ENCODE data around the gene GPRIN2.
"Not testable (repeated sequence)": the region's sequence is repeated elsewhere in the genome, so short reads cannot be mapped to it uniquely, and the experiment has no call there.

The GPRIN2 gene

GRCh38 chr10:46532256-46532655, 24.2 kb downstream of the GPRIN2 start:
- not testable (repeated sequence) for DNase-seq

- DNase-seq = no peak
These were observed 25.9 kb downstream of the GPRIN2 start for GRCh38 chr10:46530249-46531186.

- DNase-seq = not testable (repeated sequence)
These were observed 26.7 kb downstream of the GPRIN2 start for GRCh38 chr10:46529742-46530141.

GRCh38 chr10:46528675-46529615, 27.5 kb downstream of the GPRIN2 start:
- DNase-seq = no peak

GRCh38 chr10:46528171-46528671, 28.2 kb downstream of the GPRIN2 start:
- DNase-seq = no peak

GRCh38 chr10:46527241-46527811, 29.1 kb downstream of the GPRIN2 start:
- no peak for DNase-seq

- DNase-seq = no peak
These were observed 29.8 kb downstream of the GPRIN2 start for GRCh38 chr10:46526682-46527038.

- DNase-seq = no peak
These were observed 30.4 kb downstream of the GPRIN2 start for GRCh38 chr10:46525824-46526681.

GRCh38 chr10:46525177-46525823, 31.2 kb downstream of the GPRIN2 start:
- no peak for DNase-seq

GRCh38 chr10:46524472-46525176, 31.8 kb downstream of the GPRIN2 start:
- no peak for DNase-seq

- no peak for DNase-seq
These were observed 32.4 kb downstream of the GPRIN2 start for GRCh38 chr10:46523962-46524471.

- DNase-seq = no peak
These were observed 33.1 kb downstream of the GPRIN2 start for GRCh38 chr10:46523119-46523961.

GRCh38 chr10:46522295-46523118, 34.0 kb downstream of the GPRIN2 start:
- no peak for DNase-seq

- no peak for DNase-seq
These were observed 35.5 kb downstream of the GPRIN2 start for GRCh38 chr10:46520941-46521340.

- no peak for DNase-seq
These were observed 36.1 kb downstream of the GPRIN2 start for GRCh38 chr10:46520381-46520780.

GRCh38 chr10:46518028-46518725, 38.3 kb downstream of the GPRIN2 start:
- no peak for DNase-seq

- DNase-seq = no peak
These were observed 38.9 kb downstream of the GPRIN2 start for GRCh38 chr10:46517541-46517940.

Measured in bone marrow (tissue), 2 donors.